Progenitor cell of endocrine pancreas (in vitro differentiated cells): Measurements from ENCODE around the gene DDX31. TPM values are rescaled to one million over a fixed set of nuclear protein-coding genes. Genes with fewer than 3 reads are reported as not detected.

Experiments
- DNase-seq: peaks from one replicate; pipeline ENCODE4 v3.0.0; 2021; ENCODE audit warnings: low spot score; ENCODE audit not compliant: unreplicated experiment
- H3K27ac Mint-ChIP-seq: 2 replicates; pipeline ENCODE4 v1.8.0; 2021; ENCODE audit warnings: mild to moderate bottlenecking, moderate library complexity, mixed read lengths
- H3K27me3 Mint-ChIP-seq: 2 replicates; pipeline ENCODE4 v1.8.0; 2021; ENCODE audit warnings: mixed read lengths
- H3K36me3 Mint-ChIP-seq: 2 replicates; pipeline ENCODE4 v1.8.0; 2022; ENCODE audit warnings: mixed read lengths; ENCODE audit not compliant: insufficient read depth
- H3K4me1 Mint-ChIP-seq: 2 replicates; pipeline ENCODE4 v1.8.0; 2021; ENCODE audit warnings: low read depth, mixed read lengths
- H3K4me3 Mint-ChIP-seq: 2 replicates; pipeline ENCODE4 v1.8.0; 2021; ENCODE audit warnings: low read depth, mild to moderate bottlenecking, moderate library complexity, mixed read lengths
- H3K9me3 Mint-ChIP-seq: 2 replicates; pipeline ENCODE4 v1.8.0; 2021; ENCODE audit warnings: low read depth, mixed read lengths
- CTCF ChIP-seq: fragments of 200-600 bp; sonication (generic); IDR thresholded peaks from one replicate; pipeline ENCODE4 v1.5.0; 2021; ENCODE audit warnings: antibody characterized with exemption, mild to moderate bottlenecking; ENCODE audit not compliant: unreplicated experiment
- total RNA-seq: library from RNA; stranded (reverse); gene quantifications from 2 replicates; pipeline ENCODE4 v1.2.1, GENCODE V29; 2021

DDX31 gene
- total RNA-seq, 1 donor from 2014 or later: 16.7 TPM

GRCh38 chr9:132615774-132616173 is 54.0 kb downstream of the DDX31 start:
- H3K27me3 Mint-ChIP-seq: no peaks in the 10 kb centered on the region
- H3K9me3 Mint-ChIP-seq: no peaks in the 10 kb centered on the region
- H3K4me3 Mint-ChIP-seq: no peak overlapping the region
- H3K36me3 Mint-ChIP-seq: peaks cover 22% of the 10 kb centered on the region
- DNase-seq: no peak
- no peak for TF ChIP-seq CTCF
- no peaks in the 10 kb centered on the region for H3K4me1 Mint-ChIP-seq
- H3K27ac Mint-ChIP-seq: no peak overlapping the region

- no peaks in the 10 kb centered on the region for H3K4me1 Mint-ChIP-seq
- no peaks in the 10 kb centered on the region for H3K27me3 Mint-ChIP-seq
- H3K9me3 Mint-ChIP-seq: no peaks in the 10 kb centered on the region
- no peak for TF ChIP-seq CTCF
- no peak overlapping the region for H3K4me3 Mint-ChIP-seq
- peaks cover 26% of the 10 kb centered on the region for H3K36me3 Mint-ChIP-seq
- no peak for DNase-seq
- H3K27ac Mint-ChIP-seq: no peak overlapping the region
Observed at GRCh38 chr9:132614324-132614723, 55.5 kb downstream of the DDX31 start.

GRCh38 chr9:132610661-132611060 is 59.1 kb downstream of the DDX31 start:
- DNase-seq: no peak
- Mint-ChIP-seq H3K4me3 (no peak overlapping the region), H3K27me3 (no peaks in the 10 kb centered on the region), H3K4me1 (no peaks in the 10 kb centered on the region), H3K9me3 (no peaks in the 10 kb centered on the region), H3K36me3 (peaks cover 18% of the 10 kb centered on the region), H3K27ac (no peak overlapping the region)
- no peak for TF ChIP-seq CTCF

- Mint-ChIP-seq H3K27me3 (no peaks in the 10 kb centered on the region), H3K4me3 (no peak overlapping the region), H3K9me3 (no peaks in the 10 kb centered on the region), H3K4me1 (no peaks in the 10 kb centered on the region), H3K36me3 (peaks cover 22% of the 10 kb centered on the region), H3K27ac (no peak overlapping the region)
- TF ChIP-seq CTCF: no peak
- no peak for DNase-seq
Observed at GRCh38 chr9:132609829-132610228, 60.0 kb downstream of the DDX31 start.

DNA sequence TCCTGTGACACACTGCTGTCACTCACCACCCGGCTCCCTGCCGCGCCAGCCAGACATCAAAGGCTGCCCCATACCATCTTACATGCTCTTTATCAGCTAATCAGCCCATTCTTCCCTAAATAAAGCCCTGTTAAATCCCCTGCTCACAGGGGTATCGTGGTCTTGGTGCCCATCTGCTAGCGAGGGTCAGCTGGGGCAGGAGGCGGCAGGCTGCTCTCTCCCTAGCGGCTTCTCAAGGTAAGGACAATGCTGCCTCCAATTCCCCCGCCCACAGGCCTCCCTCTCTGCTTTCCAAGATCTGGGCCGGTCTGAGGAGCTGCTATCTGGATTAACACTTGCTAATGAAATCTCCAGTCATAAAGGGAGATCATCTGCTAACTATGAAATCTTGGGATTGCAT is 60.6 kb downstream of the DDX31 start:
- peaks cover 18% of the 10 kb centered on the region for H3K36me3 Mint-ChIP-seq
- no peaks in the 10 kb centered on the region for H3K9me3 Mint-ChIP-seq
- H3K27me3 Mint-ChIP-seq: no peaks in the 10 kb centered on the region
- H3K4me1 Mint-ChIP-seq: no peaks in the 10 kb centered on the region
- no peak for DNase-seq
- no peak overlapping the region for H3K4me3 Mint-ChIP-seq
- H3K27ac Mint-ChIP-seq: no peak overlapping the region
- no peak for TF ChIP-seq CTCF
